WTC11 (cell line): ENCODE data around the gene STUB1.

Experiments used
- ESRRA ChIP-seq: sonication (generic); formaldehyde crosslinking; IDR thresholded peaks from 2 replicates; pipeline ENCODE4 v1.8.1; 2022; ENCODE audit warnings: mild to moderate bottlenecking, missing genetic modification reagents, borderline replicate concordance
- JAZF1 ChIP-seq: fragments of 250-450 bp; sonication (Bioruptor Pico); IDR thresholded peaks from 2 replicates; pipeline ENCODE4 v1.9.0; 2021; ENCODE audit warnings: moderate library complexity, mild to moderate bottlenecking, inconsistent platforms
- MYBL2 ChIP-seq: sonication (generic); formaldehyde crosslinking; IDR thresholded peaks from 2 replicates; pipeline ENCODE4 v1.8.1; 2023; ENCODE audit warnings: mild to moderate bottlenecking, moderate library complexity, missing genetic modification reagents
- NFE2L1 ChIP-seq: sonication (generic); formaldehyde crosslinking; IDR thresholded peaks from 2 replicates; pipeline ENCODE4 v1.8.1; 2023; ENCODE audit warnings: missing genetic modification reagents
- TF ChIP-seq, protein P1 (sequence below): fragments of 200-600 bp; IDR thresholded peaks from 2 replicates; pipeline ENCODE4 v1.8.0; 2022; ENCODE audit warnings: antibody characterized with exemption
- TF ChIP-seq, protein P2 (sequence below): sonication (generic); formaldehyde crosslinking; IDR thresholded peaks from 2 replicates; pipeline ENCODE4 v1.8.0; 2022; ENCODE audit warnings: mild to moderate bottlenecking, missing genetic modification reagents
- TF ChIP-seq, protein P3 (sequence below): sonication (generic); formaldehyde crosslinking; IDR thresholded peaks from 2 replicates; pipeline ENCODE4 v1.8.1; 2022; ENCODE audit warnings: mild to moderate bottlenecking, moderate library complexity, missing genetic modification reagents
- TF ChIP-seq, protein P4 (sequence below): sonication (generic); formaldehyde crosslinking; IDR thresholded peaks from 2 replicates; pipeline ENCODE4 v1.8.1; 2022; ENCODE audit warnings: missing genetic modification reagents, borderline replicate concordance

DNA sequence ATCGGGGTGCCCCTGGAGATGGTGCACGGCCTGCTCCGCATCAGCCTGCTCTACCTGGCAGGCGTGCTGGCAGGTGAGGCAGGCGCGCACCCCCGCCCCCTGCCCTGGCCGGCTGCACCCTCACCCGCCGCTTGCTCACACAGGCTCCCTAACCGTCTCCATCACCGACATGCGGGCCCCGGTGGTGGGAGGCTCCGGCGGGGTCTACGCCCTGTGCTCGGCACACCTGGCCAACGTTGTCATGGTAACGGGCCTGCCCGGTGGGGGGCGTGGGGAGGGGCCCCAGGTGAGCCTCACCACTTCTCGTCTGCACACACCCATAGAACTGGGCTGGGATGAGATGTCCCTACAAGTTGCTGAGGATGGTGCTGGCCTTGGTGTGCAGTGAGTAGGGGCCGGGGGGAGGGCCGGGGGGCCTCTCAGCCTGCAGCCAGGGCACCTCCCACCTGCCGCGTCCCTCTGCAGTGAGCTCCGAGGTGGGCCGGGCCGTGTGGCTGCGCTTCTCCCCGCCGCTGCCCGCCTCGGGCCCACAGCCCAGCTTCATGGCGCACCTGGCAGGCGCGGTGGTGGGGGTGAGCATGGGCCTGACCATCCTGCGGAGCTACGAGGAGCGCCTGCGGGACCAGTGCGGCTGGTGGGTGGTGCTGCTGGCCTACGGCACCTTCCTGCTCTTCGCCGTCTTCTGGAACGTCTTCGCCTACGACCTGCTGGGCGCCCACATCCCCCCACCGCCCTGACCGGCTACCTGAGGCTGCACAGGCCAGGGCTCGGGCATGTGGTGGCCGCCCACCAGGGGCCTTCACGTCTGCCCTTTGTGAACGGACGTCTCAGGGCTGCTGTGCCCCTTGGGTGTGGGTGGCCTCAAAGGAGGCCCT lies 2.7 kb upstream of the STUB1 start:
- TF ChIP-seq JAZF1 (CRISPR knock-in tag): no peak
- TF ChIP-seq, protein P1, sequence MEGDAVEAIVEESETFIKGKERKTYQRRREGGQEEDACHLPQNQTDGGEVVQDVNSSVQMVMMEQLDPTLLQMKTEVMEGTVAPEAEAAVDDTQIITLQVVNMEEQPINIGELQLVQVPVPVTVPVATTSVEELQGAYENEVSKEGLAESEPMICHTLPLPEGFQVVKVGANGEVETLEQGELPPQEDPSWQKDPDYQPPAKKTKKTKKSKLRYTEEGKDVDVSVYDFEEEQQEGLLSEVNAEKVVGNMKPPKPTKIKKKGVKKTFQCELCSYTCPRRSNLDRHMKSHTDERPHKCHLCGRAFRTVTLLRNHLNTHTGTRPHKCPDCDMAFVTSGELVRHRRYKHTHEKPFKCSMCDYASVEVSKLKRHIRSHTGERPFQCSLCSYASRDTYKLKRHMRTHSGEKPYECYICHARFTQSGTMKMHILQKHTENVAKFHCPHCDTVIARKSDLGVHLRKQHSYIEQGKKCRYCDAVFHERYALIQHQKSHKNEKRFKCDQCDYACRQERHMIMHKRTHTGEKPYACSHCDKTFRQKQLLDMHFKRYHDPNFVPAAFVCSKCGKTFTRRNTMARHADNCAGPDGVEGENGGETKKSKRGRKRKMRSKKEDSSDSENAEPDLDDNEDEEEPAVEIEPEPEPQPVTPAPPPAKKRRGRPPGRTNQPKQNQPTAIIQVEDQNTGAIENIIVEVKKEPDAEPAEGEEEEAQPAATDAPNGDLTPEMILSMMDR: no peak
- no peak for TF ChIP-seq ESRRA (CRISPR knock-in tag)
- TF ChIP-seq, protein P2, sequence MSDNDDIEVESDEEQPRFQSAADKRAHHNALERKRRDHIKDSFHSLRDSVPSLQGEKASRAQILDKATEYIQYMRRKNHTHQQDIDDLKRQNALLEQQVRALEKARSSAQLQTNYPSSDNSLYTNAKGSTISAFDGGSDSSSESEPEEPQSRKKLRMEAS (CRISPR knock-in tag): no peak
- TF ChIP-seq, protein P3, sequence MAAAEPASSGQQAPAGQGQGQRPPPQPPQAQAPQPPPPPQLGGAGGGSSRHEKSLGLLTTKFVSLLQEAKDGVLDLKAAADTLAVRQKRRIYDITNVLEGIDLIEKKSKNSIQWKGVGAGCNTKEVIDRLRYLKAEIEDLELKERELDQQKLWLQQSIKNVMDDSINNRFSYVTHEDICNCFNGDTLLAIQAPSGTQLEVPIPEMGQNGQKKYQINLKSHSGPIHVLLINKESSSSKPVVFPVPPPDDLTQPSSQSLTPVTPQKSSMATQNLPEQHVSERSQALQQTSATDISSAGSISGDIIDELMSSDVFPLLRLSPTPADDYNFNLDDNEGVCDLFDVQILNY (CRISPR knock-in tag): no peak
- TF ChIP-seq NFE2L1: no peak
- TF ChIP-seq, protein P4, sequence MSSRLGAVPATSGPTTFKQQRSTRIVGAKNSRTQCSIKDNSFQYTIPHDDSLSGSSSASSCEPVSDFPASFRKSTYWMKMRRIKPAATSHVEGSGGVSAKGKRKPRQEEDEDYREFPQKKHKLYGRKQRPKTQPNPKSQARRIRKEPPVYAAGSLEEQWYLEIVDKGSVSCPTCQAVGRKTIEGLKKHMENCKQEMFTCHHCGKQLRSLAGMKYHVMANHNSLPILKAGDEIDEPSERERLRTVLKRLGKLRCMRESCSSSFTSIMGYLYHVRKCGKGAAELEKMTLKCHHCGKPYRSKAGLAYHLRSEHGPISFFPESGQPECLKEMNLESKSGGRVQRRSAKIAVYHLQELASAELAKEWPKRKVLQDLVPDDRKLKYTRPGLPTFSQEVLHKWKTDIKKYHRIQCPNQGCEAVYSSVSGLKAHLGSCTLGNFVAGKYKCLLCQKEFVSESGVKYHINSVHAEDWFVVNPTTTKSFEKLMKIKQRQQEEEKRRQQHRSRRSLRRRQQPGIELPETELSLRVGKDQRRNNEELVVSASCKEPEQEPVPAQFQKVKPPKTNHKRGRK (CRISPR knock-in tag): no peak
- TF ChIP-seq MYBL2 (CRISPR knock-in tag): no peak
